NCI-H345 (cell line): ENCODE results near the gene RFTN1.
A peak's percentile ranks its signal among the peaks of the same experiment; 100 is the strongest.

Experiments used
- DNase-seq: peaks from one replicate; lab custom pipeline; 2025; lab: John Stamatoyannopoulos, UW

RFTN1 gene

GRCh38 chr3:16467393-16467792 is 46.1 kb downstream of the RFTN1 start:
- DNase-seq: no peak

DNA sequence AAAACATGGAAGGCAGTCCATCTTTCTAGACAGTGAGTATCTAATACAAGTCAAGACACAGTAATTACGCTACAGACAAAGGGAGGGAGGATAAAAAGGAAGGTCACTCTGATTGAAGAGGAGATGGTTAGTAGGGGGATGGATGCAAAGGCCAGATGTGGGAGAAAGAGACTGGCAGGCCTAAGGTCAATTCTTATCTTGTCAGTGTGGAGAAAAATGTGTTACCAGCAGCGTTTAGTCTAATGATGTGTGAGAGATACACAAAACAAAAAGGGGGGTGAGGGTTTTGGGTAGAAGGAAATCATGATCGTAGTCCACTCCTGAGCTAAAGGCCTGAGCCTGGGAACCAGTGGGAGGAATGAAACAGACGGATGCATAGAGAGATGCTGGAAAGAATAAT is 46.7 kb downstream of the RFTN1 start:
- DNase-seq: no peak

DNA sequence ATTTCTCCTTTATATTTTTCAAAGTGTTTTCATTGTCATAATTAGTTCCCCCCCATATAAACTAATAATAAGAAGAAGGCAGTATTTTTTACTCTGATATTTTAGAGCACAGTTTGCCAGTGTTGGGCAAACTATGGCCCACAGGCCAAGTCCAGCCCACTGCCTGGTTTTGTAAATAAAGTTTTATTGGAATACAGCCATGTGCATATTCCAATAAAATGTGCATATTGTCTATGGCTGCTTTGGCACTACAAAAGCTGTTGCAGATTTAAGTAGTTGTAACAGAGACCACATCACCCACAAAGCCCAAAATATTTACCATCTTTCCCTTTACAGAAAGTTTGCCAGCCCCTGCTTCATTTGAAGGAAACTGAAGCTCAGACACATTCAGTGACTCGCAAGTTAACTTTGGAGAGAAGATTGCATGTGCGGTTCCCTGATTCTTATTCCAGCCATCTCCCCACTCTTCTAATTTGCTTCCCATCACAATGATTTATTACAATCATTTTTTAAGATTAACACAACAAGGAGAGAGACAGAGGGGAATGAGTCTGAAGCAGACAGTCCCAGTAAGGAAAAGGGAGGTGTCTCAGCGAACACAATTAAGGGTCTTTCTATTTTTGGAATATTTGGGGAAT is 48.9 kb downstream of the RFTN1 start:
- DNase-seq: no peak

DNA sequence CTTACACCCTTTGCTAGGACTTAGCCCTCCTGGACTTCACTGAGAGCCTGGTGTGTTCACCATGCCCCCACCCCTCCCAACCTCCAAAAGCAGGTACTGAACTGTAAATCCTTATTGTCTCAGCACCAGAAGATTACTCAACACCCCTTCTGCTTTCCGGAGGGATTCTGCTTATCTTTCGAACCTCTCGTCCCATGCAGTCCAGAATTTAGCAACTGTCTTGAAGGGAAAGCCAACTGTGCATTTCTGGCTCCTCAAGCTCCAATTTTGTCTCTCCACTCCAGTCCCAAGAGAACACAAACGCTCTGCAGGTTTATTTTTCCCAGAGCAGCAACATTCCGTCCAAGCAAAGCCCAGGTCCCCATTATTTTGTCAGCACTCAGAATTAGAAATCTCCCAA is 49.6 kb downstream of the RFTN1 start:
- DNase-seq: no peak

DNA sequence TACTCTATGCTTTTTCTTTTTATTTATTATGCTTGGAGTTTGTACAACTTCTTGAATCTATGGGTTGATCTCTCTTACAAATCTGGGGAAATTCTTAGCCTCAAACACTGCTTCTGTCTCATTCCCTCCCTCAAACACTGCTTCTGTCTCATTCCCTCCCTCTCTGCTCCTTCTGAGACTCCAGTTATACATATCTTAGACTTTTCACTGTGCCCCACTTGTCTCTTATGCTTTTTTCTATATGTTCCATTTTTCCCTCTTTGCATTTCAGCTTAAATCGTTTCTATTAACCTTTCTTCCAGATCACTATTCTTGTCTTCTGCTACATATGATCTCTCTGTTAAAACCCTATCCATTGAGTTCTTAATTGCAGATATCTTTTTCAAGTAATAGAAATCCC is 50.4 kb downstream of the RFTN1 start:
- no peak for DNase-seq

DNA sequence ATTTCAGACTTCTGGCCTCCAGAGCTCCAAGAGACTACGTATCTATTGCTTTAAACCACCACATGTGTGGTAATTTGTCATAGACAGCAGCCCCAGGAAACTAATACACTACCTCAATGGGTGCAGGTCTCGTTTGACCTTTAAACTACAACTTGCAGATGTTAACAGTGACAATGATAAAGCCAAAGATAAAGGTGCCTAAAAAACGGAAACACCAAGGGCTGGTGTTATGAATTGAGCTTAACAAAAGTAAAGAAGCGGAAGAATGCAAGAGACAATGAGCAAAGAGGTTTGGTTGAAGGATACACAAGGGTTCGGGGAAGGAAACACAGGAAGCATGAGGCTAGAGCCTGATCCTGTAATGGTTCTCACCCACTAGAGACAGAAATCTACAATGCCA is 50.8 kb downstream of the RFTN1 start:
- no peak for DNase-seq

GRCh38 chr3:16461463-16462245 is 51.8 kb downstream of the RFTN1 start:
- DNase-seq: no peak

- no peak for DNase-seq
Observed at GRCh38 chr3:16460886-16461285, 52.6 kb downstream of the RFTN1 start.

DNA sequence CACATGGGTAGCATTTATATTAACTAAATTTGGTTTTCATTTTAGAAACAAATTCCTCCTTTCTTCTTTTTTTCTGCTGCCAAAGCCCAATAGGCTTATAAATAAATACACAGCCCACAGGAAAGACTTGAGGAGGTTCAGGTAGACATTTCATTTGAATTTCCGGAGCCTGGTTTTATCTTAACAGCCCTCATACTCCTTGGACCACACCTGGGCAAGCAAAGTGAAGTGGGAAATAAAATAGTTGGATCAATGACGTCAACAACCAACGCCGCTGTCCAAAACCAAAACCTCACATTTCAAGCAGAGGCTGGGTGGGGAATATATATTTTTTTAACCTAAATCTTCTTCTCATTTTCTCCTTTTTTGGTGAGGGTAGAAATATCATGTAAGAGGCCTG is 53.2 kb downstream of the RFTN1 start:
- DNase-seq: no peak

DNA sequence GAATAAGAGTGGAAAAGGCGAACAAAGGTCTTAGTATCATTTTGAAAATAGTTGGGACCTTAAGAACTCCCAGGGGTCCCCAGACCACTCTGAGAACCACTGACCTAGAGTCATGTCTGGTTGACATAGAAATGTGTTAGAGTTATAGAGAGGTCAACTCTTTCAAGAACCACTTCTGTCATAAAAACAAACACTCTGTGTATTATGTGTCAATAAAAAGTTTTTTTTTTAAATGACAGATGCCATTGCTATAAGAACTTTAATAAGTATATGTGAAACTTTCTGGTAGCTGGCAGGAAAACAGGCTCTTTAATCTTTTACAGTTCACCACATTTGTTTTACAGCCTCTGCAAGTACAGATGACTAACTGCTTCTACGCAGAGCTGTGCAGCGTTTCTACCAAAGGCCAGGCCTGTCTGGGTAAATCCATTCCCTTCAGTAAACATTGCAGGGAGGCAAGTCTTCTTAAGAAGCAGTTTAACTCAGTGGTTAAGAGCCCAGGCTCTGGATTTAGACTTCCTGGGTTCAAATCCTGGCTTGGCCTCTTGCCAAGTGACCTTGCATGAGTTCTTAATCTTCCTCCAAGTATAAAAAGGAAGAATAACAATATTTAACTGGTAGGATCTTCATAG is 56.6 kb downstream of the RFTN1 start:
- no peak for DNase-seq

- DNase-seq: no peak
Observed at GRCh38 chr3:16455966-16456365, 57.5 kb downstream of the RFTN1 start.

DNA sequence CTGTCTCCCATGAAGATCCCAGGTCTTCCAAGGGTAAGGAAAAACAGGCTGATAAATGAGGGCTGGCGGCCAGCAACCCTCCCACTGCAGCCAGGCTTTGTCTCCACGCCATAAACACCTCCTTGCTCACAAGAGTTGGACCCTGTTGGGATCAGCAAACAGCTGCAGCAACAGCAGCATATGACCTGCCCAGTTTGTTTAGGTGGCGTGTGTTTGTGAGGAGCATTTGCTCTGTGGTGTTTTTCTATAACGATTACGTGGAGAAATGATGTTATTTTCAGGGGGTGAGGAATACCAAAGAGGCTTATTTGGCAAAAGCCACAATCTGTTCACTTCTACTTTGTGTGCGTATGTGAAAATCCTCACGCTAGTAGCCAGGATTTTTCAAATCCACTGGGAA is 58.5 kb downstream of the RFTN1 start:
- no peak for DNase-seq

- no peak for DNase-seq
Observed at GRCh38 chr3:16452261-16452660, 61.2 kb downstream of the RFTN1 start.

DNA sequence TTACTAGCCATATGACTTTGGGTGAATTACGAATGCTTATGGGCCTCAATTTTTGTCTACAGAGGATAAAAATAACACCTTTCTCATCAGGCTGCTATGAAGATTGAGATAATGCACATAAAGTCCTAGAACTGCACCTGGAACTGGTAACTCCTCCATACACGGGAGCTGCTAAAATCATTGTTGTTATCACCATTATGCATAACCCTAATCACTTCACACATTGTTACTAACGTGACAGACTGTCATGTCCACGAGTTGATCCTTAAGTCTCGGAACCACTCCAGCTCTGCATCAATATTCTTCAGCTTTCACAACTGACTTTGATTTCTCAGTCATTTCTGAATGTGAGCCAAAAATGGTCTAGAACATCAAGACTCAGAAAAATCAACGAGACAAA is 64.1 kb downstream of the RFTN1 start:
- no peak for DNase-seq

- DNase-seq: no peak
Observed at GRCh38 chr3:16448639-16449070, 64.8 kb downstream of the RFTN1 start.

GRCh38 chr3:16447135-16447534 is 66.4 kb downstream of the RFTN1 start:
- DNase-seq: no peak

GRCh38 chr3:16444344-16444743 is 69.2 kb downstream of the RFTN1 start:
- DNase-seq: no peak

GRCh38 chr3:16442730-16443129 is 70.8 kb downstream of the RFTN1 start:
- DNase-seq: no peak

DNA sequence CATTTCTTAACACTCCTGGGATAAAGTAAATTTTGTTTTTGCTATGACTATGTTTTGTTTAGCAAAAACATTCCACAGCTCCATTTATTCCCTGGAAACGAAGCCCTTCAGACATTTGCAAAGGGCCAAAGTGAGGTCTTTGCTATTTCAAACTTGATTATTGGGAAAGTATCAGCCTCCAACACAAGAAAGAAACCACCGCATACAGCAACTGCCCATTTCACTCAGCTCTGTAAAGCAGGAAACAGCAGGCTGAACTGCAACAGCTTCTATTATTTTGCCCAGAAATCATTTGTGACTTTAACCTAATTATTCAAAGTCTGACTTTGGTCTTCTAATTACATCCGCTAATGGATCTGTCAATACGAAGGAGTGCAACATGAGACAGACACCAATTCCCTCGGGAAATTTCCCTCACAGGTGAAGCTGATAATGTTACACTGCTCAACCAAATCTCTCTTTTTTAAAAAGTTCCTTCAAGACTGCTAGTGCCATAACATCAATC is 72.1 kb downstream of the RFTN1 start:
- peak; percentile 10 for DNase-seq

GRCh38 chr3:16439848-16440708 is 73.4 kb downstream of the RFTN1 start:
- DNase-seq: no peak

DNA sequence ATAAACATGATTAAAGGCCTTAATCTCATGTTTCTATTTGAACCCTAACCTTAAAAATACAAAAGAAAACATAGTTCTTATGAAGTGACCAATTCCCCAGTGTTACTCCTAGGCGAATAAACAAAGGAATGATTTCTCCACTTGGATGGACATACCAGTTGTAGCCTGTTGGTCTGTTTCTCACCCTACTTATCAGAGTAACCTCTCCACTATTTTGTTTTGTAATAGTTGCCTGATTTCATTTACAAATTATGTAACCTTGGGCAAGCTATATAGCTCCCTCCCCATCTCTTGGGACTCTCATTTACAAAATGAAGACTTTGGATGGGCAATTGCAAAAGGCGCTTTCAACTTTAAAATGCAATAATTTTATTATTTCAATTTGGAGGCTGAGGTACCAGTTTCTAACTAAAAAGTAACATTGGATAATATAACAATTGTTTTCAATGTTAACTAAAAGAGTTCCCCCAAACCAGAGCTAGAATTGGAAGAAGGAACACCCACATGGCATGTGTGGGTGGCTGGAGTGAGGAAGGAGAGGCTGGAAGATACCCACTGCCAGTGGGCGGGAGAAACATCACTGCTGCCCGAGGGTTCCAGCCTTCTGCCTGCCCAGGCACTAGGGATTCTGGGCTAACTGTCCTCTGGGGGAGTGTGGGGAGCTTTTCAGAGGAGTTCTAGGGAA is 74.2 kb downstream of the RFTN1 start:
- DNase-seq: no peak

DNA sequence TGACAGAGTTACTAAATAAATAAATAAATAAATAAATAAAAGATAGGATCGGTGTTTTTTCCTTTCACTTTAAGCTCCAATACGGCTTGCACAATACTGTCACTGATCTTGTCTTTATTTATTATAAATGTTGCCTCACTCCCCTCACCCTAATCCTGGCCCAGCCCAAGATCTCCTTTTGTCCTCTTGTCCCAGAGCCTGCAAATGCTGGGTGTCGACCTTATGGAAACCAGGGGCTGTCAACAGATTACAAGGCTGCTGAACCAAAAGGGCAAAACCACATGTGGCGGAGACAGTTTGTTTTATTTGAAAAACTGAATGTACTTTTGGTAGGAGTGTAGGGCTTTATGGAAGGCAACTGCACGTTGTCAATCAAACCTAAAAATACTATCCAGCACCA is 75.9 kb downstream of the RFTN1 start:
- DNase-seq: no peak
